Dedifferentiated amniotic fluid mesenchymal stem cell (primary cell): ENCODE results near the gene S100A1.
"Not testable (repeated sequence)": the region's sequence is repeated elsewhere in the genome, so short reads cannot be mapped to it uniquely, and the experiment has no call there.

Experiments
- DNase-seq: peaks from one replicate; pipeline ENCODE4 v3.0.0-alpha.2; 2016; ENCODE audit errors: extremely low spot score

Gene S100A1

GRCh38 chr1:153655333-153655732 lies 27.1 kb downstream of the S100A1 start:
- DNase-seq: no peak

- peak; percentile 85 for DNase-seq
These were observed 30.4 kb downstream of the S100A1 start, which contains the start of gene SNAPIN for GRCh38 chr1:153658400-153659174. Gene SNAPIN, plus strand, starts transcription at chr1:153658703. Its CDS starts 41 bp downstream, at chr1:153658744.

- no peak for DNase-seq
These were observed 30.9 kb downstream of the S100A1 start for GRCh38 chr1:153659175-153659534.

GRCh38 chr1:153659656-153660055 lies 31.4 kb downstream of the S100A1 start:
- DNase-seq: no peak

- no peak for DNase-seq
These were observed 33.0 kb downstream of the S100A1 start for GRCh38 chr1:153661111-153661708.

GRCh38 chr1:153662269-153662668 lies 34.0 kb downstream of the S100A1 start:
- DNase-seq: no peak

- no peak for DNase-seq
These were observed 35.0 kb downstream of the S100A1 start for GRCh38 chr1:153663211-153663610.

- DNase-seq: no peak
These were observed 39.2 kb downstream of the S100A1 start for GRCh38 chr1:153667439-153667838.

- DNase-seq: not testable (repeated sequence)
These were observed 40.4 kb downstream of the S100A1 start for GRCh38 chr1:153668672-153669071.

GRCh38 chr1:153669606-153670005 lies 41.4 kb downstream of the S100A1 start:
- no peak for DNase-seq

- DNase-seq: no peak
These were observed 42.1 kb downstream of the S100A1 start for GRCh38 chr1:153670257-153670858.

- peak; percentile 100 for DNase-seq
These were observed 42.8 kb downstream of the S100A1 start, which contains the start of gene ILF2 for GRCh38 chr1:153670859-153671627. Gene ILF2, minus strand, starts transcription at chr1:153670993. Its CDS starts 71 bp downstream, at chr1:153670922.

- peak; percentile 64 for DNase-seq
These were observed 43.6 kb downstream of the S100A1 start for GRCh38 chr1:153671628-153672353.

GRCh38 chr1:153673511-153673910 lies 45.3 kb downstream of the S100A1 start:
- no peak for DNase-seq

- peak; percentile 20 for DNase-seq
These were observed 49.7 kb downstream of the S100A1 start for GRCh38 chr1:153677718-153678518.

GRCh38 chr1:153678519-153679336 lies 50.5 kb downstream of the S100A1 start, which contains the start of gene NPR1:
Gene NPR1, plus strand, starts transcription at chr1:153678688. Its CDS starts 421 bp downstream, at chr1:153679109.
- peak; percentile 17 for DNase-seq

- no peak for DNase-seq
These were observed 51.3 kb downstream of the S100A1 start for GRCh38 chr1:153679337-153680119.

GRCh38 chr1:153680120-153680403 lies 51.8 kb downstream of the S100A1 start:
- DNase-seq: no peak
